Thyroid gland (tissue), 4 donors: ENCODE data around the gene MAP2K1.

Source experiments
- POLR2A ChIP-seq, 2 donors: fragments of 450-650 bp; IDR thresholded peaks; one replicate each; pipeline ENCODE4 v1.6.1; 2017; ENCODE audit warnings: antibody characterized with exemption in 2 of 2, mild to moderate bottlenecking in 2 of 2, moderate library complexity in 1 of 2
- TF ChIP-seq, protein P1 (sequence below), 6 experiments: fragments of 200-600 bp in 3 of 6; fragments of 450-650 bp in 3 of 6; sonication (generic) in 3 of 6; IDR thresholded peaks; one replicate each; pipeline ENCODE4 v1.5.1; 2016 to 2019; ENCODE audit warnings: antibody characterized with exemption in 6 of 6, mild to moderate bottlenecking in 2 of 6, inconsistent platforms in 1 of 6, moderate library complexity in 1 of 6

DNA sequence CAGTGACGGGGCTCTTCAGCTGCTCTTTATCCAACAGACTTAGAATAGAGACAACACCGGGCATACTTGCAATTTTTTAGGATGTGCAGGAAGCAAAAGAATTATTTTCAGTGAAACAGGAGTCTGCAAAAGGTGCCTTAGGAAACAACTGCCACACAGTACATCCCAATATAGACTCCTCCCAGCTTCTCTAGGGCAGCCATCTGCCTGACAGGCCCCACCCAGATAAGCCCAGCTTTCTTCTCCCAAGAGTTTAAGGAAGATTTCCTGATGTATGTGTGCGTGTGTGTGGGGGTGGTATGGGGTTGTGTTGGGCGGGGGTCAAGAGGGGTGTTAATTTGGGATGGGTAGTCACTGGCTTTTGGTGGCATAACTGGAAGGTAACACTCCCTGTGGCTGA is 21.5 kb downstream of the MAP2K1 start:
- TF ChIP-seq, protein P1, sequence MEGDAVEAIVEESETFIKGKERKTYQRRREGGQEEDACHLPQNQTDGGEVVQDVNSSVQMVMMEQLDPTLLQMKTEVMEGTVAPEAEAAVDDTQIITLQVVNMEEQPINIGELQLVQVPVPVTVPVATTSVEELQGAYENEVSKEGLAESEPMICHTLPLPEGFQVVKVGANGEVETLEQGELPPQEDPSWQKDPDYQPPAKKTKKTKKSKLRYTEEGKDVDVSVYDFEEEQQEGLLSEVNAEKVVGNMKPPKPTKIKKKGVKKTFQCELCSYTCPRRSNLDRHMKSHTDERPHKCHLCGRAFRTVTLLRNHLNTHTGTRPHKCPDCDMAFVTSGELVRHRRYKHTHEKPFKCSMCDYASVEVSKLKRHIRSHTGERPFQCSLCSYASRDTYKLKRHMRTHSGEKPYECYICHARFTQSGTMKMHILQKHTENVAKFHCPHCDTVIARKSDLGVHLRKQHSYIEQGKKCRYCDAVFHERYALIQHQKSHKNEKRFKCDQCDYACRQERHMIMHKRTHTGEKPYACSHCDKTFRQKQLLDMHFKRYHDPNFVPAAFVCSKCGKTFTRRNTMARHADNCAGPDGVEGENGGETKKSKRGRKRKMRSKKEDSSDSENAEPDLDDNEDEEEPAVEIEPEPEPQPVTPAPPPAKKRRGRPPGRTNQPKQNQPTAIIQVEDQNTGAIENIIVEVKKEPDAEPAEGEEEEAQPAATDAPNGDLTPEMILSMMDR (IDR thresholded peaks at IDR 0.05), result no peak
- no peak for TF ChIP-seq POLR2A (IDR thresholded peaks at IDR 0.05)
